GM19463 (cell line): ENCODE results near the gene MYBPC1.

Experiments
- ATAC-seq: cut with Tn5 transposase; IDR thresholded peaks from one replicate; pipeline ENCODE4 v1.9.1; 2021; ENCODE audit warnings: mild to moderate bottlenecking, moderate library complexity; ENCODE audit not compliant: unreplicated experiment

Gene MYBPC1

GRCh38 chr12:101690544-101691098, 95.8 kb downstream of the MYBPC1 start:
- ATAC-seq, result no peak

- ATAC-seq, result no peak
These were observed 96.8 kb downstream of the MYBPC1 start for GRCh38 chr12:101691503-101692096.

GRCh38 chr12:101694297-101694848, 99.6 kb downstream of the MYBPC1 start:
- no peak for ATAC-seq

GRCh38 chr12:101694986-101695385, 100.2 kb downstream of the MYBPC1 start:
- ATAC-seq, result no peak

- no peak for ATAC-seq
These were observed 100.9 kb downstream of the MYBPC1 start for GRCh38 chr12:101695706-101696105.

GRCh38 chr12:101696251-101697196, 101.8 kb downstream of the MYBPC1 start:
- peak; percentile 33 for ATAC-seq

GRCh38 chr12:101697197-101697929, 102.6 kb downstream of the MYBPC1 start, which contains the start of gene CHPT1:
Gene CHPT1, plus strand, starts transcription at chr12:101697640. Its CDS starts 222 bp downstream, at chr12:101697862.
- ATAC-seq, result peak; percentile 56

- peak; percentile 25 for ATAC-seq
These were observed 103.4 kb downstream of the MYBPC1 start for GRCh38 chr12:101697930-101698799.

GRCh38 chr12:101698800-101699347, 104.1 kb downstream of the MYBPC1 start:
- ATAC-seq, result no peak

GRCh38 chr12:101700299-101700820, 105.6 kb downstream of the MYBPC1 start:
- ATAC-seq, result no peak

- ATAC-seq, result no peak
These were observed 108.7 kb downstream of the MYBPC1 start for GRCh38 chr12:101703487-101703886.

- ATAC-seq, result no peak
These were observed 111.6 kb downstream of the MYBPC1 start for GRCh38 chr12:101706403-101706802.

- no peak for ATAC-seq
These were observed 112.5 kb downstream of the MYBPC1 start for GRCh38 chr12:101707131-101707782.

GRCh38 chr12:101710288-101710687, 115.5 kb downstream of the MYBPC1 start:
- ATAC-seq, result no peak

- ATAC-seq, result no peak
These were observed 118.4 kb downstream of the MYBPC1 start for GRCh38 chr12:101713059-101713682.

GRCh38 chr12:101713930-101714329, 119.2 kb downstream of the MYBPC1 start:
- ATAC-seq, result no peak

GRCh38 chr12:101714877-101715444, 120.2 kb downstream of the MYBPC1 start:
- no peak for ATAC-seq

- ATAC-seq, result no peak
These were observed 124.8 kb downstream of the MYBPC1 start for GRCh38 chr12:101719566-101719965.
